ENCODE measurements around the gene RNF207.

RNF207 gene

GRCh38 chr1:6167391-6168303 lies 38.3 kb upstream of the RNF207 start:
- TF ChIP-seq CTCF (conservative IDR thresholded peaks at IDR 0.05; ENCODE audit: low read length): no peak
- DNase-seq (ENCODE audit: low read depth): no peak
- no peak overlapping the region for H3K4me3 ChIP-seq (ENCODE audit: low read length)

- DNase-seq (ENCODE audit: low read depth): no peak
These were observed 36.9 kb upstream of the RNF207 start for GRCh38 chr1:6168947-6169586.

GRCh38 chr1:6170116-6170741 lies 35.7 kb upstream of the RNF207 start:
- no peak overlapping the region for H3K4me3 ChIP-seq (ENCODE audit: low read length)
- DNase-seq (ENCODE audit: low read depth): no peak
- no peak for TF ChIP-seq CTCF (conservative IDR thresholded peaks at IDR 0.05; ENCODE audit: low read length)

More at GRCh38 chr1:6168947-6169586, 36.9 kb upstream of the RNF207 start:
- TF ChIP-seq CTCF (conservative IDR thresholded peaks at IDR 0.05; ENCODE audit: low read length): no peak
- no peak overlapping the region for H3K4me3 ChIP-seq (ENCODE audit: low read length)

GRCh38 chr1:6170742-6171201 lies 35.1 kb upstream of the RNF207 start:
- no peak overlapping the region for H3K4me3 ChIP-seq (ENCODE audit: low read length)
- no peak for TF ChIP-seq CTCF (conservative IDR thresholded peaks at IDR 0.05; ENCODE audit: low read length)
- peak; percentile 26 for DNase-seq (ENCODE audit: low read depth)

- DNase-seq (ENCODE audit: low read depth): peak; percentile 17
- TF ChIP-seq CTCF (conservative IDR thresholded peaks at IDR 0.05; ENCODE audit: low read length): peak; percentile 55
- no peak overlapping the region for H3K4me3 ChIP-seq (ENCODE audit: low read length)
These were observed 34.3 kb upstream of the RNF207 start for GRCh38 chr1:6171548-6172124.

- no peak overlapping the region for H3K4me3 ChIP-seq (ENCODE audit: low read length)
- no peak for DNase-seq (ENCODE audit: low read depth)
- TF ChIP-seq CTCF (conservative IDR thresholded peaks at IDR 0.05; ENCODE audit: low read length): no peak
These were observed 33.4 kb upstream of the RNF207 start for GRCh38 chr1:6172549-6172948.

Data from AG10803 (cell line).